Kidney tubule cell (primary cell): Measurements from ENCODE around the gene OR7A10.
"Not testable (repeated sequence)": the region's sequence is repeated elsewhere in the genome, so short reads cannot be mapped to it uniquely, and the experiment has no call there.

Source experiments
- DNase-seq: peaks from one replicate; pipeline ENCODE4 v3.0.0-alpha.2; 2018; ENCODE audit warnings: low spot score

Gene OR7A10

GRCh38 chr19:14795078-14795721, 53.5 kb downstream of the OR7A10 start:
- peak; percentile 12 for DNase-seq

- DNase-seq, result not testable (repeated sequence)
Measured at GRCh38 chr19:14792250-14792649, 56.5 kb downstream of the OR7A10 start.
